ENCODE data around the gene JAK1. TPM values are rescaled to one million over a fixed set of nuclear protein-coding genes. Genes with fewer than 3 reads are reported as not detected.

The JAK1 gene
- total RNA-seq, 6 donors from 2014 or later, result 156 to 191 (median 167) TPM

GRCh38 chr1:64944913-64945312 lies 21.4 kb downstream of the JAK1 start:
- TF ChIP-seq POLR2A (IDR thresholded peaks at IDR 0.05) (no peak), POLR2AphosphoS5 (IDR thresholded peaks at IDR 0.05) (no peak), EP300 (IDR thresholded peaks at IDR 0.05) (no peak), CTCF (IDR thresholded peaks at IDR 0.05) (no peak)
- H3K27me3 ChIP-seq, result no peaks in the 10 kb centered on the region
- no peak overlapping the region for H3K4me3 ChIP-seq
- peaks cover 41 to 62% (median 45%) of the 10 kb centered on the region in 4 donors for H3K4me1 ChIP-seq
- H3K27ac ChIP-seq, result no peak overlapping the region
- ATAC-seq (ENCODE audit: low FRiP score in 2 of 2) (no peak), DNase-seq (no peak)
- no peaks in the 10 kb centered on the region for H3K9me3 ChIP-seq
- WGBS, 2 donors, result 87 to 88% methylated on average over 6 of the region's 6 CpGs
- no peaks in the 10 kb centered on the region for H3K36me3 ChIP-seq

GRCh38 chr1:64942675-64943074 lies 23.7 kb downstream of the JAK1 start:
- ATAC-seq (ENCODE audit: low FRiP score in 2 of 2) (no peak), DNase-seq (no peak)
- Histone ChIP-seq H3K27me3 (no peaks in the 10 kb centered on the region), H3K36me3 (no peaks in the 10 kb centered on the region), H3K4me1 (peaks cover 26 to 42% (median 30%) of the 10 kb centered on the region in 4 donors), H3K27ac (no peak overlapping the region), H3K4me3 (no peak overlapping the region), H3K9me3 (no peaks in the 10 kb centered on the region)
- 36 to 41% methylated on average over 3 of the region's 3 CpGs for WGBS, 2 donors
- TF ChIP-seq POLR2AphosphoS5 (IDR thresholded peaks at IDR 0.05), result no peak
- TF ChIP-seq POLR2A (IDR thresholded peaks at IDR 0.05), result no peak
- TF ChIP-seq EP300 (IDR thresholded peaks at IDR 0.05), result no peak
- TF ChIP-seq CTCF (IDR thresholded peaks at IDR 0.05), result no peak

GRCh38 chr1:64942118-64942517 lies 24.2 kb downstream of the JAK1 start:
- Histone ChIP-seq H3K27me3 (no peaks in the 10 kb centered on the region), H3K36me3 (no peaks in the 10 kb centered on the region), H3K4me3 (no peak overlapping the region), H3K4me1 (peaks cover 24 to 37% (median 30%) of the 10 kb centered on the region in 4 donors), H3K9me3 (no peaks in the 10 kb centered on the region), H3K27ac (no peak overlapping the region)
- DNase-seq (no peak), ATAC-seq (ENCODE audit: low FRiP score in 2 of 2) (no peak)
- TF ChIP-seq EP300 (IDR thresholded peaks at IDR 0.05), result no peak
- no peak for TF ChIP-seq POLR2AphosphoS5 (IDR thresholded peaks at IDR 0.05)
- TF ChIP-seq POLR2A (IDR thresholded peaks at IDR 0.05), result no peak
- no peak for TF ChIP-seq CTCF (IDR thresholded peaks at IDR 0.05)
- 86 to 90% methylated on average over 4 of the region's 4 CpGs for WGBS, 2 donors

- peaks cover 23 to 37% (median 31%) of the 10 kb centered on the region in 4 donors for H3K4me1 ChIP-seq
- no peaks in the 10 kb centered on the region for H3K27me3 ChIP-seq
- no peaks in the 10 kb centered on the region for H3K9me3 ChIP-seq
- 86% methylated on average over 5 of the region's 5 CpGs for WGBS, 2 donors
- H3K36me3 ChIP-seq, result no peaks in the 10 kb centered on the region
- H3K4me3 ChIP-seq, result no peak overlapping the region
- ATAC-seq (ENCODE audit: low FRiP score in 2 of 2) (no peak), DNase-seq (no peak)
- no peak for TF ChIP-seq POLR2A (IDR thresholded peaks at IDR 0.05)
- no peak overlapping the region for H3K27ac ChIP-seq
Measured at GRCh38 chr1:64941461-64942117, 24.8 kb downstream of the JAK1 start.

- no peak for ATAC-seq (ENCODE audit: low FRiP score in 2 of 2)
- WGBS, 2 donors, result 61 to 68% methylated on average over 3 of the region's 3 CpGs
- Histone ChIP-seq H3K4me3 (no peak overlapping the region), H3K27me3 (no peaks in the 10 kb centered on the region), H3K4me1 (peaks cover 28 to 44% (median 39%) of the 10 kb centered on the region in 4 donors), H3K27ac (no peak overlapping the region), H3K36me3 (no peaks in the 10 kb centered on the region), H3K9me3 (no peaks in the 10 kb centered on the region)
- no peak for TF ChIP-seq POLR2A (IDR thresholded peaks at IDR 0.05)
- no peak for TF ChIP-seq EP300 (IDR thresholded peaks at IDR 0.05)
- no peak for TF ChIP-seq POLR2AphosphoS5 (IDR thresholded peaks at IDR 0.05)
- TF ChIP-seq CTCF (IDR thresholded peaks at IDR 0.05), result no peak
- DNase-seq, result no peak
Measured at GRCh38 chr1:64940025-64940424, 26.3 kb downstream of the JAK1 start.

All from upper lobe of left lung (tissue), 6 donors.